SK-N-MC (cell line): Measurements from ENCODE around the gene PDGFRA.
A peak's percentile ranks its signal among the peaks of the same experiment; 100 is the strongest.

ENCODE experiments used
- DNase-seq: peaks from one replicate; pipeline ENCODE4 v3.0.0-alpha.2; 2011; ENCODE audit warnings: low read depth, low spot score
- H3K27ac ChIP-seq: fragments of 200-600 bp; sonication (generic); 2 replicates; pipeline ENCODE4 v1.5.1; 2016; ENCODE audit warnings: mixed run types
- H3K36me3 ChIP-seq: fragments of 200-600 bp; sonication (generic); 2 replicates; pipeline ENCODE4 v1.6.1; 2017; ENCODE audit warnings: antibody characterized with exemption, low read length, mixed read lengths; ENCODE audit not compliant: insufficient read depth
- H3K4me3 ChIP-seq: fragments of 200-600 bp; sonication (generic); 2 replicates; pipeline ENCODE4 v1.5.1; 2016
- H3K9ac ChIP-seq: fragments of 200-600 bp; sonication (generic); 2 replicates; pipeline ENCODE4 v1.8.0; 2017; ENCODE audit warnings: mixed run types, mixed read lengths; ENCODE audit not compliant: insufficient read length
- H3K9me3 ChIP-seq: fragments of 200-600 bp; sonication (generic); 2 replicates; pipeline ENCODE4 v1.6.1; 2017; ENCODE audit warnings: low read depth, mild to moderate bottlenecking, antibody characterized with exemption, low read length, moderate library complexity, mixed read lengths
- EZH2 ChIP-seq: fragments of 200-600 bp; sonication (generic); IDR thresholded peaks from one replicate; pipeline ENCODE4 v1.6.1; 2017; ENCODE audit warnings: antibody characterized with exemption
- FOXP2 ChIP-seq: optimal IDR thresholded peaks from 2 replicates; pipeline ENCODE3; 2011; ENCODE audit warnings: mild to moderate bottlenecking, moderate library complexity; ENCODE audit not compliant: insufficient read depth; ENCODE audit errors: extremely low read length, control extremely low read depth
- POLR2AphosphoS5 ChIP-seq: IDR thresholded peaks from 2 replicates; pipeline ENCODE4 v1.6.1; 2012; ENCODE audit warnings: mild to moderate bottlenecking, low read depth, low read length, borderline replicate concordance

Gene PDGFRA

DNA sequence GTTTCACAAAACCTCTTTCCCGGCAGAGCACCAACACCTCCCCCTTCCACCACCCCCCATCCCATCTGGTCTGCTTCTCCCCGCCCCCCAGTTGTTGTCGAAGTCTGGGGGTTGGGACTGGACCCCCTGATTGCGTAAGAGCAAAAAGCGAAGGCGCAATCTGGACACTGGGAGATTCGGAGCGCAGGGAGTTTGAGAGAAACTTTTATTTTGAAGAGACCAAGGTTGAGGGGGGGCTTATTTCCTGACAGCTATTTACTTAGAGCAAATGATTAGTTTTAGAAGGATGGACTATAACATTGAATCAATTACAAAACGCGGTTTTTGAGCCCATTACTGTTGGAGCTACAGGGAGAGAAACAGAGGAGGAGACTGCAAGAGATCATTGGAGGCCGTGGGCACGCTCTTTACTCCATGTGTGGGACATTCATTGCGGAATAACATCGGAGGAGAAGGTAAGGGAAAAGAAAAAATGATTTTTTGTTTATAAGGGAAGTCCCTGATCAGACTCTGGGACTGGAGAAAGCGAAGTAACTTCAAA, at the start of gene PDGFRA:
TSS of gene PDGFRA (plus strand) at position 333 of the 541 bp plus-strand sequence. CDS start 29,476 bp downstream, outside the sequence.
- no peaks in the 10 kb centered on the region for H3K9me3 ChIP-seq
- no peak for DNase-seq
- TF ChIP-seq EZH2 (no peak), POLR2AphosphoS5 (no peak), FOXP2 (no peak)
- H3K4me3 ChIP-seq, result peak within 1 kb of the TSS; percentile 62; the same call in 1 of the 2 replicates
- H3K9ac ChIP-seq, result no peak within 1 kb of the TSS
- H3K36me3 ChIP-seq, result no peaks in the 10 kb centered on the region
- H3K27ac ChIP-seq, result no peak within 1 kb of the TSS

DNA sequence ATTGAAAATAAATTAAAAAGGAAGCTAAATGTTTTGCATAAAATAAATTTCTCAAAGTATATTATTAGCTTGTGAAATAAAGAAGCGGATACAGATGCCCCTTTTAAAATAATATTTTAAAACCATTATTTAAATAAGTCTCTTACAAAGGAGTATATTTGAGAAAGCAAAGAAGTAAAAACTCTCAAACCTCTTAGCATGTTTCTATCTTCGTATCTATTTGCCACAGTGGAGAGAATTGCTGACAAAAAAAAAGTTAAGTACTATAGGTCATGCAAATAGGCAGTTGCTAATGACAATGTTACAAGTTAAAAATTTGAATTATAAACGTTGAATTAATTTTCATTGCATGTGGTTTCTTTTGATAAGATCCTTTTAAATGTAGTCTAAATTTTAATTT, 44.5 kb upstream of the PDGFRA start:
- Histone ChIP-seq H3K4me3 (no peak overlapping the region), H3K9me3 (no peaks in the 10 kb centered on the region), H3K27ac (no peak overlapping the region), H3K36me3 (no peaks in the 10 kb centered on the region), H3K9ac (no peak overlapping the region)
- no peak for DNase-seq
- no peak for TF ChIP-seq POLR2AphosphoS5
- no peak for TF ChIP-seq FOXP2
- no peak for TF ChIP-seq EZH2

DNA sequence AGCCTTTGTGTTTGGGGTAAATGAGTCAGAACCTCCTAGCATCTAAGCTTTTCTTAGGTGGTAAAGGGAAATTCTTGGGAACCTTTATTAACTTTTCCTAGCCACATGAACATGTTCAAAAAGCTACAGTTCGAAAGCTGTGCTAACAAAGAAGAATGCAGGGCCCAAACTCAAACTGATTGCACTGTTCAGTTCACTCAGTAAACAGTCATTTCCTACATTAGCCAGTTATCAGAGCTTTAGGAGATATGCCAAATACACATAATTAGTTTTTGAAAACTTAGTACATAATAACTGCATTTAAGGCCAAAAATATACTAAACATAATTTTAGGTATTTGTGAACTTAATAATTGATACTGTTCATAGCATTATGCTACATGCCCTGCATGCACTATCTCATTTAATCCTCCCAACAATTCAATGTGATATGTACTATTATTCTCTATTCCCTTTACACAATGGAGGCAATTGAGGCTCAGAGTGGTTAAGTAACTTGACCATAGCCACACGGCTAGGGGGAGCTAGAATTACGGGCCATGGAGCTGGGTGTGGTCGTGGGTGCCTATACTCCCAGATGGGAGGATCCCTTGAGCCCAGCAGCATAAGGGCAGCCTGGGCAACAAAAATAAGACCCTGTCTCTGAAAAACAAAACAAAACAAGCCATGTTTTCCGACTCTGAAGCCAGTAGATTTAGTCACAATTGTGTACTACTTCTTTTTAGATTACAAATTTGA, 43.9 kb upstream of the PDGFRA start:
- H3K36me3 ChIP-seq, result no peaks in the 10 kb centered on the region
- H3K9ac ChIP-seq, result no peak overlapping the region
- DNase-seq, result no peak
- no peak overlapping the region for H3K4me3 ChIP-seq
- TF ChIP-seq POLR2AphosphoS5, result no peak
- TF ChIP-seq EZH2, result no peak
- no peak for TF ChIP-seq FOXP2
- no peaks in the 10 kb centered on the region for H3K9me3 ChIP-seq
- no peak overlapping the region for H3K27ac ChIP-seq

DNA sequence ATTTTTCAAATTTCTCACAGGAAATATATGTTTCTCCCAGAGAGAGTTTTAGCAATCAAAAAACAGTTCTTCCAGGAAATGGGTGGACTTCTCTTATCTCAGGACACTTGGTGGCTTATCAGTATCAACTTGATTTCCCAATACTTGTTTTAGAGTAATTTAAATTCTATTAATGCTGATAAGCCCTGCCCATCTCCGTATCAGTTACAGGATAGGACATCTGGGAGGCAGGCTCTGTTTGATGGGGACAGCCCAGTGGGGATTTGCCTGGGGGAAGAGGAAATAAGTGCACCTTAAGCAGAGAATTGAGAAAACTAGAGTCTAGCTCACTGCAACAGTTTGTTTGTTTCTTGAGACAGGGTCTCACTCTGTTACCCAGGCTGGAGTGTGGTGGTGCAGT, 43.2 kb upstream of the PDGFRA start:
- H3K9ac ChIP-seq, result no peak overlapping the region
- no peak for DNase-seq
- no peaks in the 10 kb centered on the region for H3K36me3 ChIP-seq
- no peak overlapping the region for H3K27ac ChIP-seq
- TF ChIP-seq EZH2 (no peak), POLR2AphosphoS5 (no peak), FOXP2 (no peak)
- H3K9me3 ChIP-seq, result no peaks in the 10 kb centered on the region
- no peak overlapping the region for H3K4me3 ChIP-seq

DNA sequence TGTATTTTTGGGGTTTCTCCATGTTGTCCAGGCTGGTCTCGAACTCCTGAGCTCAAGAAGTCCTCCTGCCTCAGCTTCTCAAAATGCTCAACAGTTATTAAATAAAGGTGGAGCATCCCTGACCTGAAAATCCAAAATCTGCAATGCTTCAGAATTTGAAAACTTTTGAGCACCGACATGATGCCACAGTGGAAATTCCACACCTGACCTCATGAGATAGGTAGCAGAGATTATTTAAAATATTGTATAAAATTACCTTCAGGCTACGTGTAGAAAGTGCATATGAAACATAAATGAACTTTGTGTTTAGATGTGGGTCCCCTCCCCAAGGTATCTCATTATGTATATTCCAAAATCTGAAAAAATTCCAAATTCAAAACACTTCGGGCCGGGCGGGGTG, 42.7 kb upstream of the PDGFRA start:
- no peak overlapping the region for H3K4me3 ChIP-seq
- H3K9ac ChIP-seq, result no peak overlapping the region
- no peaks in the 10 kb centered on the region for H3K9me3 ChIP-seq
- DNase-seq, result no peak
- no peaks in the 10 kb centered on the region for H3K36me3 ChIP-seq
- H3K27ac ChIP-seq, result no peak overlapping the region
- TF ChIP-seq POLR2AphosphoS5 (no peak), EZH2 (no peak), FOXP2 (no peak)

DNA sequence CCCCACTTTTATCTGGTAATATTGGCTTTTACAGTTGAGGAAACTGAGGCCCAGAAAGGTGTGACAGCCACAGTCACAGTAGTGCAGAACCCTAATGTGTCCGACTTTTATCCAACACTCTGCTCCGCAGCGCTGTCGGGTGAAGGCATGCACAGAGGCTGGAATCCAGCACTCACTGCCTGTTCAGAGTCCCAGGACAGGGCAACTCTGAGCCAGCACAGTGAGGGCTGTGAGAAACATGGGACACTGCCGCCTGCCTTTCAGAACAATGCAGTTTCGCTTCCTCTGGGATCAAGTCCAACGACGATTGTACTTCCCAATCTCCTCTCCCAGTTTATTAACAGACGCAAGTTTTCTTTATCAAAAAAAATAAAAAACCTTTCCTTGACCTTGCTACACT, 41.9 kb upstream of the PDGFRA start:
- Histone ChIP-seq H3K9me3 (no peaks in the 10 kb centered on the region), H3K36me3 (no peaks in the 10 kb centered on the region), H3K4me3 (no peak overlapping the region), H3K9ac (no peak overlapping the region), H3K27ac (no peak overlapping the region)
- TF ChIP-seq POLR2AphosphoS5, result no peak
- no peak for TF ChIP-seq EZH2
- no peak for TF ChIP-seq FOXP2
- DNase-seq, result no peak

DNA sequence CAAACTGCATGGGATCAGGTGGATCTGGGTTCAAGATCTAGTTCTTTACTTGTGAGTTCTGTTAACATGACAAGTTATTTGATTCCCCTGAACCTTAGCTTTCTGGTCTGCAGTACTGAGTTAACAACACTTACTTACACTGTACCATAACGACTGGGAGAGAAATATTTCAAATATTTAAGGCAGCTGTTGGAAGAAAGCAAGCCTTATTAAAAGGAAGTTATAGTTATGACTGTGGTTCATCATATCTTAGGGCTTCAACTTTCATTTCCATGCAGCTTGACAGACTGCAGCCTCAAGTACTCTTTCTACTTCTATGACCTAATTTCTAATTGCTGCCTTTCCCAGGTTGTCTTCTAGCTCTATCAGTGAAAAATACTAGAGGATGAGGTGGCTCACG, 40.0 kb upstream of the PDGFRA start:
- DNase-seq, result no peak
- H3K27ac ChIP-seq, result no peak overlapping the region
- TF ChIP-seq POLR2AphosphoS5, result no peak
- no peak for TF ChIP-seq EZH2
- no peak for TF ChIP-seq FOXP2
- H3K9me3 ChIP-seq, result no peaks in the 10 kb centered on the region
- no peak overlapping the region for H3K9ac ChIP-seq
- no peak overlapping the region for H3K4me3 ChIP-seq
- H3K36me3 ChIP-seq, result no peaks in the 10 kb centered on the region

DNA sequence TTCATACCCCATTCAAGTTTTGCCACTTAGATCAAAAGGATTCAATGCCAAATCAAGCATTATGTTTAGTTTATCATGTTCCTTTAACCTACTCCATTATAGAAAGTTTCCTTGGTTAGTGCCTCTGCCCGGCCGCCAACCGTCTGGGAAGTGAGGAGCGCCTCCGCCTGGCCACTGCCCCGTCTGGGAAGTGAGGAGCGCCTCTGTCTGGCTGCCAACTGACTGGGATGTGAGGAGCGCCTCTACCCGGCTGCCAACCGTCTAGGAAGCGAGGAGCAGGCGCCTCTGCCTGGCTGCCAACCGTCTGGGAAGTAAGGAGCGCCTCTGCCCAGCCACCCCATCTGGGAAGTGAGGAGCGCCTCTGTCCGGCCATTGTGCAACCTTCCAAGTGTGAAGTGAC, 36.3 kb upstream of the PDGFRA start:
- H3K36me3 ChIP-seq, result no peaks in the 10 kb centered on the region
- DNase-seq, result no peak

More for the DNA sequence above, 36.3 kb upstream of the PDGFRA start:
- no peak for TF ChIP-seq FOXP2
- no peak for TF ChIP-seq EZH2
- no peak for TF ChIP-seq POLR2AphosphoS5
- no peak overlapping the region for H3K9ac ChIP-seq
- H3K4me3 ChIP-seq, result no peak overlapping the region
- H3K9me3 ChIP-seq, result no peaks in the 10 kb centered on the region
- H3K27ac ChIP-seq, result no peak overlapping the region
